Esophagus squamous epithelium (tissue), 5 donors: Measurements from ENCODE around the gene ZNF805. TPM values are rescaled to one million over a fixed set of nuclear protein-coding genes. Genes with fewer than 3 reads are reported as not detected.

ENCODE experiments used
- DNase-seq: peaks from one replicate; lab custom pipeline; 2025; lab: John Stamatoyannopoulos, UW
- H3K27ac ChIP-seq, 4 donors: fragments of 200-600 bp; sonication (generic); one replicate each; pipeline ENCODE4 v1.5.1; 2016 to 2019; ENCODE audit warnings: mild to moderate bottlenecking in 1 of 4
- H3K27me3 ChIP-seq, 4 donors: fragments of 200-600 bp; sonication (generic); 1 replicate in 3 of 4; 2 replicates in 1 of 4; pipeline versions ENCODE4 v1.5.1 to v1.6.0; 2017 to 2021; ENCODE audit warnings: antibody characterized with exemption in 1 of 4
- H3K36me3 ChIP-seq, 3 donors: fragments of 200-600 bp; sonication (generic); one replicate each; pipeline ENCODE4 v1.5.1; 2016 to 2019
- H3K4me1 ChIP-seq, 3 donors: fragments of 200-600 bp; sonication (generic); one replicate each; pipeline ENCODE4 v1.5.1; 2017 to 2019
- H3K4me3 ChIP-seq, 4 donors: fragments of 200-600 bp; sonication (generic); 1 replicate in 3 of 4; 2 replicates in 1 of 4; pipeline ENCODE4 v1.5.1; 2016 to 2019; ENCODE audit warnings: mild to moderate bottlenecking in 2 of 4, moderate library complexity in 1 of 4
- H3K9me3 ChIP-seq, 3 donors: fragments of 200-600 bp; sonication (generic); one replicate each; pipeline ENCODE4 v1.5.1; 2016 to 2019
- CTCF ChIP-seq, 6 experiments: fragments of 450-650 bp in 4 of 6; fragments of 200-600 bp in 2 of 6; sonication (generic) in 2 of 6; IDR thresholded peaks; one replicate each; pipeline ENCODE4 v1.5.1; 2016 to 2019; ENCODE audit warnings: antibody characterized with exemption in 6 of 6, mild to moderate bottlenecking in 4 of 6, moderate library complexity in 4 of 6
- POLR2A ChIP-seq, 4 donors: fragments of 450-650 bp; IDR thresholded peaks; one replicate each; pipeline ENCODE4 v1.6.1; 2017; ENCODE audit warnings: antibody characterized with exemption in 4 of 4, mild to moderate bottlenecking in 4 of 4, moderate library complexity in 3 of 4
- WGBS, 2 donors: methylation state at CpG; one replicate each; pipeline ENCODE4 v1.1.5; 2018; 5-methylcytosine and 5-hydroxymethylcytosine counted together
- intact Hi-C: fragments of 100-400 bp; cut with DNase I; formaldehyde crosslinking; loops from one replicate; pipeline ENCODE4 v1.15.0; 2022
- total RNA-seq, 4 donors: library from RNA; depleted of rRNA; stranded (reverse); fragments of >200 nt; gene quantifications; one replicate each; pipeline ENCODE4 v1.1.0, GENCODE V29; 2016
- donor health status: DM: yes; HTN: yes; CAD: no.

ZNF805 gene
- total RNA-seq, 4 donors from 2014 or later, result 6.5 to 16.6 (median 7.6) TPM

- no peak for DNase-seq
- Histone ChIP-seq H3K4me3 (no peak overlapping the region), H3K36me3 (no peaks in the 10 kb centered on the region), H3K27me3 (no peaks in the 10 kb centered on the region), H3K4me1 (no peaks in the 10 kb centered on the region), H3K9me3 (no peaks in the 10 kb centered on the region), H3K27ac (no peak overlapping the region)
- TF ChIP-seq POLR2A (IDR thresholded peaks at IDR 0.05) (no peak), CTCF (IDR thresholded peaks at IDR 0.05) (no peak)
- intact Hi-C loops, result no loop called here
- WGBS, 2 donors, result 100% methylated on average over 1 of the region's 1 CpG
These were observed 7.2 kb upstream of the ZNF805 start for GRCh38 chr19:57233207-57233606.

GRCh38 chr19:57239982-57240310 lies 486 bp upstream of the ZNF805 start:
- H3K36me3 ChIP-seq, result peaks cover 0 to 15% (median 4%) of the 10 kb centered on the region in 3 donors
- peak overlapping the region; percentile 89 to 99 (median 96) for H3K4me3 ChIP-seq
- H3K9me3 ChIP-seq, result no peaks in the 10 kb centered on the region
- H3K27ac ChIP-seq, result peak overlapping the region; percentile 92 to 98 (median 97)
- no peak for DNase-seq
- H3K4me1 ChIP-seq, result peaks cover 6 to 26% (median 17%) of the 10 kb centered on the region in 3 donors
- WGBS, 2 donors, result 42 to 67% methylated on average over 1 to 2 of the region's 12 CpGs
- intact Hi-C loops, result no loop called here
- H3K27me3 ChIP-seq, result no peaks in the 10 kb centered on the region
- TF ChIP-seq CTCF (IDR thresholded peaks at IDR 0.05), result no peak

GRCh38 chr19:57241176-57241575 lies 744 bp downstream of the ZNF805 start:
- intact Hi-C loops, result no loop called here
- Histone ChIP-seq H3K9me3 (no peaks in the 10 kb centered on the region), H3K4me1 (peaks cover 6 to 26% (median 17%) of the 10 kb centered on the region in 3 donors), H3K4me3 (peak overlapping the region; percentile 89 to 99 (median 96)), H3K27me3 (no peaks in the 10 kb centered on the region), H3K36me3 (peaks cover 0 to 27% (median 9%) of the 10 kb centered on the region in 3 donors), H3K27ac (peak overlapping the region; percentile 92 to 98 (median 97))
- no peak for DNase-seq
- TF ChIP-seq POLR2A (IDR thresholded peaks at IDR 0.05) (no peak), CTCF (IDR thresholded peaks at IDR 0.05) (no peak)
- 12 to 14% methylated on average over 7 of the region's 7 CpGs for WGBS, 2 donors

- Histone ChIP-seq H3K9me3 (no peaks in the 10 kb centered on the region), H3K27me3 (no peaks in the 10 kb centered on the region), H3K4me3 (no peak overlapping the region), H3K4me1 (peaks cover 6 to 26% (median 17%) of the 10 kb centered on the region in 3 donors), H3K36me3 (peaks cover 0 to 44% (median 14%) of the 10 kb centered on the region in 3 donors), H3K27ac (no peak overlapping the region)
- TF ChIP-seq CTCF (IDR thresholded peaks at IDR 0.05) (no peak), POLR2A (IDR thresholded peaks at IDR 0.05) (no peak)
- 88 to 92% methylated on average over 5 of the region's 5 CpGs for WGBS, 2 donors
- no peak for DNase-seq
- intact Hi-C loops, result no loop called here
These were observed 2.4 kb downstream of the ZNF805 start for GRCh38 chr19:57242821-57243220.

GRCh38 chr19:57244513-57244912 lies 4.1 kb downstream of the ZNF805 start:
- intact Hi-C loops, result no loop called here
- H3K36me3 ChIP-seq, result peaks cover 7 to 61% (median 16%) of the 10 kb centered on the region in 3 donors

More at GRCh38 chr19:57244513-57244912, 4.1 kb downstream of the ZNF805 start:
- 91 to 95% methylated on average over 5 of the region's 5 CpGs for WGBS, 2 donors
- Histone ChIP-seq H3K27ac (no peak overlapping the region), H3K9me3 (no peaks in the 10 kb centered on the region), H3K4me3 (no peak overlapping the region), H3K4me1 (peaks cover 6 to 26% (median 17%) of the 10 kb centered on the region in 3 donors), H3K27me3 (no peaks in the 10 kb centered on the region)
- TF ChIP-seq CTCF (IDR thresholded peaks at IDR 0.05) (no peak), POLR2A (IDR thresholded peaks at IDR 0.05) (no peak)
- DNase-seq, result no peak
